NCI-H748 (cell line): ENCODE results near the gene RXRA.

ENCODE experiments used
- DNase-seq: peaks from one replicate; lab custom pipeline; 2025; ENCODE audit not compliant: unreplicated experiment; lab: John Stamatoyannopoulos, UW

The RXRA gene

DNA sequence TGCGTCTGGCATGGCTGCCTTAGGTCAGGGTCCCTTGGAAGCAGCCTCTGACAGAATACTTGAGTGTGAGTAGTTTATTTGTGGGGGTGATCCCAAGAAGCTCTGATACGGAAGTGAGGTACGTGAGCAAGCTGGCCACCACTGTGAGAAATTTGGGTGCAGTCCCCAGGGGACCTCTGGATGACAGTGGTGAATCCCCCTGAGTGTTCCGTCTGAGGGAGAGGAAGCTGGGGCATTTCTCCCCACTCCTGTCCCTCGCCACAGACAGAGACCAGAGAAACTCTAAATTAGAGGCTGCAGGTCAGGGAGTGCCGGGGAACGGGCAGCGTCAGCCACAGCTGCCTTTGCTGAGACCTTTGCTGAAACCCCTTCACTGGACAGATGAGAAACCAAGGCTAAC is 159.4 kb downstream of the RXRA start:
- DNase-seq = no peak

DNA sequence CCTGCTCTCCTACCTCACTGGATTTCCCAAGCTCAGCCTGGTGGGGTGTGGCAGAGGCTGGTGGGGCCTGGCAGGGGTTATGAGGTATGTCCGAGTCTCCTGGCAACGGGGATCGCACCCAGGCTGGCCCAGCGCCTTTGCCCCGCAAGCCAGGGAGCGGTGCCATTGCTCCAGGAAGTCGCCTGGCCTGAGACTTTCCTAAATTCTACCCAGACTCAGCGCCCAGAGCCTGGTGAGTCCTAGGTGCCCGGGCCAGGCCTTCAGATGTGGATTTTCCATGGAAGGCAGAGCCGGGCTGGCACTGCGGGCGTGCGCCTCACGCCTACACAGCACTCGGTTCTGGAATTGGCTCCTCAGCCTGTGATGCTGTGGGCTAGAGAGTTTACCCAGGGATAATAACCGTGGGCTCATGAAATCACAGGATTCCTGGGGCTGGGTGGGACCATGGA is 159.9 kb downstream of the RXRA start:
- DNase-seq = no peak

DNA sequence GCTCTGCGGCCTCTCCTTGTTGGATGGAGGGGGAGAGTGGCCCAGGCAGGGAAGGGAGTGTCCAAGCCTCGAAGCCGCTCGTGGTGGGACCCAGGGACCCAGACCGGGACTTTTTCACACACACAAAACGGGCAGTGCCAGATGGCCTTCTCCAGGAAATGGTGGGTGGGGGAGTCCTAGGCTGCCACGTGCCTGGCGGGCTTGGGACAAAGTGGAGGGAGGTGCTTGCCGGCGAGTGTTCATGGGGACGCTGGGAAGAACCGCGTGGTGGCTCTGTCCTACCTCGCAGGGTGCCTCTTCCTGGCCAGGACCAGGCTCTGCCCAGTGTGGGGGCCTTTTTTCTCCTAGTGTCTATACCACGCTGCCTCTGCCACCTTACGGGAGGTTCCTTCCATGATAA is 160.3 kb downstream of the RXRA start:
- no peak for DNase-seq
